CD4-positive, alpha-beta T cell (primary cell): ENCODE results near the gene TMEM38A. TPM values are rescaled to one million over a fixed set of nuclear protein-coding genes. Genes with fewer than 3 reads are reported as not detected.
"Not testable (repeated sequence)": the region's sequence is repeated elsewhere in the genome, so short reads cannot be mapped to it uniquely, and the experiment has no call there.

ENCODE experiments used
- ATAC-seq: fragments of 200-7000 bp; cut with Tn5 transposase; one replicate; pipeline ENCODE4 v1.10.0; 2022; ENCODE audit warnings: mild to moderate bottlenecking; ENCODE audit not compliant: poor library complexity
- CTCF ChIA-PET: fragments of 350-600 bp; sonication (Branson Sonifier 250); formaldehyde crosslinking; loops from one replicate; lab custom pipeline; 2021; ENCODE audit warnings: antibody characterized with exemption, inconsistent platforms; lab: Charles Lee
- POLR2A ChIA-PET: fragments of 350-600 bp; sonication (Branson Sonifier 250); formaldehyde crosslinking; loops from one replicate; lab custom pipeline; 2021; ENCODE audit warnings: antibody characterized with exemption, inconsistent platforms; lab: Charles Lee
- DNase-seq, 14 experiments: peaks; one replicate each; pipeline ENCODE4 v3.0.0-alpha.2; 2013 to 2020; ENCODE audit warnings: mixed read lengths in 2 of 14
- H3K27ac ChIP-seq, 2 donors: one replicate each; pipeline versions ENCODE4 v1.5.1 to v1.7.0; 2013; ENCODE audit warnings: low read length in 2 of 2, low read depth in 1 of 2, mild to moderate bottlenecking in 1 of 2
- H3K27me3 ChIP-seq, 2 experiments: 1 replicate in 1 of 2; 2 replicates in 1 of 2; pipeline versions ENCODE4 v1.6.1 to v1.7.0; 2013; ENCODE audit warnings: low read length in 2 of 2, control low read depth in 1 of 2, mild to moderate bottlenecking in 1 of 2, moderate library complexity in 1 of 2; ENCODE audit not compliant: insufficient read depth in 2 of 2, control insufficient read depth in 1 of 2
- H3K36me3 ChIP-seq: one replicate; pipeline ENCODE4 v1.6.1; 2013; ENCODE audit warnings: low read length, control low read depth; ENCODE audit not compliant: insufficient read depth
- H3K4me1 ChIP-seq: one replicate; pipeline ENCODE4 v1.6.1; 2013; ENCODE audit warnings: low read length, control low read depth; ENCODE audit not compliant: insufficient read depth
- H3K4me3 ChIP-seq: one replicate; pipeline ENCODE4 v1.5.1; 2013; ENCODE audit warnings: mild to moderate bottlenecking, low read length, moderate library complexity
- H3K9me3 ChIP-seq, 2 experiments: 1 replicate in 1 of 2; 2 replicates in 1 of 2; pipeline versions ENCODE4 v1.6.1 to v1.7.0; 2013; ENCODE audit warnings: low read length in 2 of 2, mild to moderate bottlenecking in 2 of 2, control low read depth in 1 of 2, moderate library complexity in 1 of 2; ENCODE audit not compliant: control insufficient read depth in 1 of 2, insufficient read depth in 1 of 2
- H3K27ac Mint-ChIP-seq: one replicate; pipeline ENCODE4 v1.8.0; 2020; ENCODE audit warnings: mixed read lengths
- H3K27me3 Mint-ChIP-seq: one replicate; pipeline ENCODE4 v1.8.0; 2021; ENCODE audit warnings: mixed read lengths
- H3K36me3 Mint-ChIP-seq: one replicate; pipeline ENCODE4 v1.8.0; 2021; ENCODE audit warnings: low read depth, mixed read lengths
- H3K4me1 Mint-ChIP-seq: one replicate; pipeline ENCODE4 v1.8.0; 2021; ENCODE audit warnings: low read depth, mixed read lengths
- H3K4me3 Mint-ChIP-seq: one replicate; pipeline ENCODE4 v1.8.0; 2020; ENCODE audit warnings: mild to moderate bottlenecking, mixed read lengths
- H3K9me3 Mint-ChIP-seq: one replicate; pipeline ENCODE4 v1.8.0; 2020; ENCODE audit warnings: mixed read lengths
- intact Hi-C, 2 experiments: fragments of 100-400 bp; cut with DNase I in 1 of 2; cut with micrococcal nuclease in 1 of 2; formaldehyde crosslinking; loops; one replicate each; pipeline versions ENCODE4 v1.15.1 to v1.9.0; 2023 to 2025; cut with DNase I, micrococcal nuclease
- total RNA-seq, 174 experiments: library from RNA in 2 of 174; stranded (reverse) in 2 of 174; gene quantifications; one replicate each; pipeline ENCODE4 v1.2.3 and lab custom pipeline; 2021 to 2026
- TF ChIP-seq, protein P1 (sequence below): fragments of 200-600 bp; IDR thresholded peaks from one replicate; pipeline ENCODE4 v1.8.0; 2022; ENCODE audit warnings: antibody characterized with exemption, mild to moderate bottlenecking

Gene TMEM38A
- total RNA-seq, 2 experiments from 2014 or later = 0.59 TPM; not detected in 1

DNA sequence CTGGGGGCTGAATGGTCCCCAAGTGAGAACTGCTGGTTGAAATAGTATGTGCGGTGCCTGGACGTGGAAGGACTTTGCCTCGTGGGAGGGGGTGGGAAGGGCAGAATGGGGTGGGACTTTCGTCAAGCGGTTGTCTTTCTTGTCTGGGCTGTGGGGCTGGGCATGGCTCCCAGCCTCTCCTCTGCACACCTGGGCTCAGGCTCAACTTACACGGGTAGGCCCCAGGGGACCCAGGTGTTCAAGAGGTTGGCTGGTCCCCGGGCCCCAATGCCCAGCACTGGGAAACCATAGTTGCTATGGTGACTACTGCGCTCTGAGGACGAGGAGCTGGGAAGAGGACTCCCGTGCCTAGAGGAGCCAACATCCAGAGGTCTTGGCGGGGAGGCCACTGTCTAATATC is 66.0 kb downstream of the TMEM38A start:
- H3K4me3 ChIP-seq = no peak overlapping the region
- DNase-seq = no peak
- intact Hi-C loops = no loop called here
- H3K9me3 ChIP-seq = no peaks in the 10 kb centered on the region
- Mint-ChIP-seq H3K4me1 (no peaks in the 10 kb centered on the region), H3K36me3 (no peaks in the 10 kb centered on the region), H3K27me3 (peaks cover 4% of the 10 kb centered on the region), H3K4me3 (no peak overlapping the region), H3K27ac (no peak overlapping the region), H3K9me3 (no peaks in the 10 kb centered on the region)
- ChIA-PET POLR2A (no interaction called here), CTCF (no interaction called here)
- no peak overlapping the region for H3K27ac ChIP-seq
- H3K27me3 ChIP-seq = peaks cover 3 to 4% of the 10 kb centered on the region in 2 experiments
- ATAC-seq = no peak
- TF ChIP-seq, protein P1, sequence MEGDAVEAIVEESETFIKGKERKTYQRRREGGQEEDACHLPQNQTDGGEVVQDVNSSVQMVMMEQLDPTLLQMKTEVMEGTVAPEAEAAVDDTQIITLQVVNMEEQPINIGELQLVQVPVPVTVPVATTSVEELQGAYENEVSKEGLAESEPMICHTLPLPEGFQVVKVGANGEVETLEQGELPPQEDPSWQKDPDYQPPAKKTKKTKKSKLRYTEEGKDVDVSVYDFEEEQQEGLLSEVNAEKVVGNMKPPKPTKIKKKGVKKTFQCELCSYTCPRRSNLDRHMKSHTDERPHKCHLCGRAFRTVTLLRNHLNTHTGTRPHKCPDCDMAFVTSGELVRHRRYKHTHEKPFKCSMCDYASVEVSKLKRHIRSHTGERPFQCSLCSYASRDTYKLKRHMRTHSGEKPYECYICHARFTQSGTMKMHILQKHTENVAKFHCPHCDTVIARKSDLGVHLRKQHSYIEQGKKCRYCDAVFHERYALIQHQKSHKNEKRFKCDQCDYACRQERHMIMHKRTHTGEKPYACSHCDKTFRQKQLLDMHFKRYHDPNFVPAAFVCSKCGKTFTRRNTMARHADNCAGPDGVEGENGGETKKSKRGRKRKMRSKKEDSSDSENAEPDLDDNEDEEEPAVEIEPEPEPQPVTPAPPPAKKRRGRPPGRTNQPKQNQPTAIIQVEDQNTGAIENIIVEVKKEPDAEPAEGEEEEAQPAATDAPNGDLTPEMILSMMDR = no peak
- no peaks in the 10 kb centered on the region for H3K4me1 ChIP-seq
- H3K36me3 ChIP-seq = no peaks in the 10 kb centered on the region

DNA sequence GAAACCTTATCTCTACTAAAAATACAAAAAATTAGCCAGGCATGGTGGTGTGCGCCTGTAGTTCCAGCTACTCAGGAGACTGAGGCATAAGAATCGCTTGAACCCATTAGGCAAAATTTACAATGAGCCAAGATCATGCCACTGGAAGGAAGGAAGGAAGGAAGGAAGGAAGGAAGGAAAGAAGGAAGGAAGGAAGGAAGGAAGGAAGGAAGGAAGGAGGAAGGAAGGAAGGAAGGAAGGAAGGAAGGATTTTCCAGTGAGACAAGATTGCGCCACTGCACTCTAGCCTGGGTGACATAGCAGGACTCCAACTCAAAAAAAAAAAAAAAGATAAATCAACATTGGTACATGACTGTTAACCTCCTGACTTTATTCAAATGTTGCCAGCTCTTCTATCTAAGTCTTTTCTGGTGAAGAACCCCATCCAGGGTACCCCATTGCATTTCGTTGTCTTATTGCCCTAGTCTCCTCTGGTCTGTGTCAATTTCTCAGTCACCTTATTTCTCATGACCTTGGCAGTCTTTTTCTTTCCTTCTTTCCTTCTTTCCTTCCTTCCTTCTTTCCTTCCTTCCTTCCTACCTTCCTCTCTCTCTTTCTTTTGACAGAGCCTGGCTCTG is 74.8 kb downstream of the TMEM38A start:
- H3K27me3 Mint-ChIP-seq, POLR2A ChIA-PET, H3K9me3 ChIP-seq, DNase-seq, H3K36me3 Mint-ChIP-seq, ATAC-seq, H3K27me3 ChIP-seq, H3K9me3 Mint-ChIP-seq, H3K27ac Mint-ChIP-seq, H3K36me3 ChIP-seq, H3K4me1 Mint-ChIP-seq, H3K27ac ChIP-seq, H3K4me3 Mint-ChIP-seq, intact Hi-C loops, H3K4me1 ChIP-seq, H3K4me3 ChIP-seq, CTCF ChIA-PET: not testable (repeated sequence)

DNA sequence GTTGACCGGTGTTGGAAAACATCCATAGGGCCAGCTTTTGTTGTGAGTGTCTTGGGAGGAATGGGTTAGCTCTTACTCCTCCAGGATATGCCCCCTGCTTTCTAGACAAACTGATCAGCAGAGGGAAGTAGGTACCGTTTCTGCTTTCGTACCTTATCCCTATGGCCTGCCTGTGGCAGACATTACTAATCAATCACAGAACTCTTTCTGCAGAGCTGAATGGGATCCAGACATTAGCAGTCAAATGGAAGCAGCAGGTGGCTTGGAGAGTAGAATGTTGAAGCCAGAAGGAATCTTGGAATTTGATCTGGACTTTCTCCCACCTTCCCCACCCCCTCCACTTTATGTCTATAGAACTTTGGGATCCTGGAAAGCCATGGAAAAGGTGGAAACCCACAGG is 75.8 kb downstream of the TMEM38A start:
- H3K27me3 ChIP-seq = no peaks in the 10 kb centered on the region
- Mint-ChIP-seq H3K4me1 (no peaks in the 10 kb centered on the region), H3K27ac (no peak overlapping the region), H3K9me3 (no peaks in the 10 kb centered on the region), H3K4me3 (no peak overlapping the region), H3K36me3 (no peaks in the 10 kb centered on the region), H3K27me3 (peaks cover 5% of the 10 kb centered on the region)
- CTCF ChIA-PET = no interaction called here
- H3K36me3 ChIP-seq = no peaks in the 10 kb centered on the region
- H3K27ac ChIP-seq = no peak overlapping the region
- TF ChIP-seq, protein P1 = no peak
- DNase-seq = no peak
- intact Hi-C loops = no loop called here
- POLR2A ChIA-PET = no interaction called here
- no peak overlapping the region for H3K4me3 ChIP-seq
- H3K9me3 ChIP-seq = no peaks in the 10 kb centered on the region
- no peaks in the 10 kb centered on the region for H3K4me1 ChIP-seq
- ATAC-seq = no peak

DNA sequence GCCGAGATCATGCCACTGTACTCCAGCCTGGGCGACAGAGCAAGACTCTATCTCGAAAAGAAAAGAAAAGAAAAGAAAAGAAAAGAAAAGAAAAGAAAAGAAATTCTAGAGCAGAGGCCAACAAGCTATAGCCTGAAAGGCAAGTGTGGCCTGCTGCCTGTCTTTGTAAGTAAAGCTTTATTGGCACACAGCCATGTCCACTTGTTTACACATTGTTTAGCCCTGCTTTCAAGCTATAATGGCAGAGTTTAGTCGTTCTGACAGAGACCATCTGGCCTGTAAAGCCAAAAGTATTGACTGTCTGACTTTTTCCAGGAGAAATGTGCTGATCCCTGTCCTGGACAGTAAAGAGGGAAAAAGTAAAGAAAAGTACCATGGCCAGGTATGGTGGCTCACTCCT is 77.0 kb downstream of the TMEM38A start:
- Histone ChIP-seq H3K27me3 (no peaks in the 10 kb centered on the region), H3K36me3 (no peaks in the 10 kb centered on the region), H3K4me1 (no peaks in the 10 kb centered on the region), H3K4me3 (no peak overlapping the region), H3K9me3 (no peaks in the 10 kb centered on the region), H3K27ac (no peak overlapping the region)
- TF ChIP-seq, protein P1 = no peak
- Mint-ChIP-seq H3K36me3 (no peaks in the 10 kb centered on the region), H3K27ac (no peak overlapping the region), H3K4me3 (no peak overlapping the region), H3K9me3 (no peaks in the 10 kb centered on the region), H3K27me3 (peaks cover 5% of the 10 kb centered on the region), H3K4me1 (no peaks in the 10 kb centered on the region)
- DNase-seq = no peak
- no peak for ATAC-seq
- ChIA-PET POLR2A (no interaction called here), CTCF (no interaction called here)
- intact Hi-C loops = no loop called here
